ENCODE data around the gene ARHGAP44.

Gene ARHGAP44, protein sequence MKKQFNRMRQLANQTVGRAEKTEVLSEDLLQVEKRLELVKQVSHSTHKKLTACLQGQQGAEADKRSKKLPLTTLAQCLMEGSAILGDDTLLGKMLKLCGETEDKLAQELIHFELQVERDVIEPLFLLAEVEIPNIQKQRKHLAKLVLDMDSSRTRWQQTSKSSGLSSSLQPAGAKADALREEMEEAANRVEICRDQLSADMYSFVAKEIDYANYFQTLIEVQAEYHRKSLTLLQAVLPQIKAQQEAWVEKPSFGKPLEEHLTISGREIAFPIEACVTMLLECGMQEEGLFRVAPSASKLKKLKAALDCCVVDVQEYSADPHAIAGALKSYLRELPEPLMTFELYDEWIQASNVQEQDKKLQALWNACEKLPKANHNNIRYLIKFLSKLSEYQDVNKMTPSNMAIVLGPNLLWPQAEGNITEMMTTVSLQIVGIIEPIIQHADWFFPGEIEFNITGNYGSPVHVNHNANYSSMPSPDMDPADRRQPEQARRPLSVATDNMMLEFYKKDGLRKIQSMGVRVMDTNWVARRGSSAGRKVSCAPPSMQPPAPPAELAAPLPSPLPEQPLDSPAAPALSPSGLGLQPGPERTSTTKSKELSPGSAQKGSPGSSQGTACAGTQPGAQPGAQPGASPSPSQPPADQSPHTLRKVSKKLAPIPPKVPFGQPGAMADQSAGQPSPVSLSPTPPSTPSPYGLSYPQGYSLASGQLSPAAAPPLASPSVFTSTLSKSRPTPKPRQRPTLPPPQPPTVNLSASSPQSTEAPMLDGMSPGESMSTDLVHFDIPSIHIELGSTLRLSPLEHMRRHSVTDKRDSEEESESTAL

DNA sequence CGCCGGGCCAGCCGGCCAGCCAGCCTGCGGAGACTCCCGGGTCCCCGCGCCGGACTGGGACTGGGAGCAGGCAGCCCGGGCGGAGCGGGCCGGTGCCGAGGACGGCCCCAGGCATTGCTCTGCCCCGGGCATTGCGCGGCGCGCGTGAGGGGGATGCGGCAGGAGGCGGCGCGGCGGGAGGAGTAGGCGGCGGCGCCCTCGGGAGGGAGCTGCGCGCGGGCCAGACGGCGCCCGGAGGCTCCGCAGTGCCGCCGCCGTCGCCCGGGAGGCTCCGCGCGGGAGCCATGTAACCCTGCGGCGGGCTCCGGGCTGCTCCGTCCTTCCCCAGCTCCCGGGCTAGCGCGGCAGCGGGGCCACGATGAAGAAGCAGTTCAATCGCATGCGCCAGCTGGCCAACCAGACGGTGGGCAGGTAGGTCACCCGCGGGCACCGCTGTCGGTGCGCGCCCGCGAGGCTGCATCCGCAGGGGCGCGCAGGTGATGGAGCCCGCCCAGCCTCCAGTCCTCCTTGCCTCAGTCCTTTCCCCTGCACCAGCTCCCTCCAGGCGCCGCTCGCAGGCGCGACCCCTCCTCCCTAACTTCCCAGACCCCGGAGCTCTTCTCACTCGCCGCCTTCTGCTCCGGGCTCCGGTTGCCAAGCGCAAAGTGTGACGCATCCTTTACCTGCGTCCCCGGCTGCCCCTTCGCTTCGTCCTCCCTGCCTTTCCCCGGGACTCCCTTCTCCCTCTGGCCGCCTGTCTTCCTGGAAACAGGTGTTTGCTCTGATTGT lies at the start of gene ARHGAP44:
ARHGAP44 (plus strand) TSS at position 18 of the 768 bp plus-strand sequence; CDS start at position 359, 341 bp downstream.
- Histone ChIP-seq H3K4me1 (ENCODE audit: insufficient read depth, low read length, poor library complexity, severe bottlenecking) (no peaks in the 10 kb centered on the region), H3K9me3 (ENCODE audit: insufficient read depth, low read depth, low read length) (peaks cover 8% of the 10 kb centered on the region; the same call in 1 of the 2 replicates), H3K36me3 (ENCODE audit: insufficient read depth, low read length) (no peaks in the 10 kb centered on the region), H3K4me2 (ENCODE audit: low read depth, low read length, poor library complexity, severe bottlenecking) (no peak within 1 kb of the TSS), H2AFZ (ENCODE audit: low read length) (no peak within 1 kb of the TSS), H3F3A (ENCODE audit: low read depth) (no peaks in the 10 kb centered on the region), H3K9me2 (replicated peaks; ENCODE audit: low read depth, low read length) (no peaks in the 10 kb centered on the region), H3K9ac (ENCODE audit: low read depth, low read length, poor library complexity, severe bottlenecking) (no peak within 1 kb of the TSS), H3K79me2 (ENCODE audit: insufficient read depth, low read length) (no peaks in the 10 kb centered on the region), H3K4me3 (ENCODE audit: low read length, poor library complexity, severe bottlenecking) (no peak within 1 kb of the TSS), H4K20me1 (ENCODE audit: insufficient read depth, low read length, poor library complexity, severe bottlenecking) (no peaks in the 10 kb centered on the region), H3K27me3 (ENCODE audit: insufficient read depth, low read length, poor library complexity, severe bottlenecking) (no peaks in the 10 kb centered on the region)
- TF ChIP-seq CTCF (conservative IDR thresholded peaks at IDR 0.05; ENCODE audit: low read length): no peak
- TF ChIP-seq EZH2phosphoT487 (IDR thresholded peaks at IDR 0.05; ENCODE audit: borderline replicate concordance): no peak

- TF ChIP-seq CTCF (conservative IDR thresholded peaks at IDR 0.05; ENCODE audit: low read length): no peak
- no peak for TF ChIP-seq EZH2phosphoT487 (IDR thresholded peaks at IDR 0.05; ENCODE audit: borderline replicate concordance)
- Histone ChIP-seq H3F3A (ENCODE audit: low read depth) (no peaks in the 10 kb centered on the region), H4K20me1 (ENCODE audit: insufficient read depth, low read length, poor library complexity, severe bottlenecking) (no peaks in the 10 kb centered on the region), H3K27me3 (ENCODE audit: insufficient read depth, low read length, poor library complexity, severe bottlenecking) (no peaks in the 10 kb centered on the region), H3K9me3 (ENCODE audit: insufficient read depth, low read depth, low read length) (no peaks in the 10 kb centered on the region), H3K79me2 (ENCODE audit: insufficient read depth, low read length) (no peaks in the 10 kb centered on the region), H3K9me2 (replicated peaks; ENCODE audit: low read depth, low read length) (no peaks in the 10 kb centered on the region), H3K4me3 (ENCODE audit: low read length, poor library complexity, severe bottlenecking) (no peak overlapping the region), H3K9ac (ENCODE audit: low read depth, low read length, poor library complexity, severe bottlenecking) (no peak overlapping the region), H3K4me2 (ENCODE audit: low read depth, low read length, poor library complexity, severe bottlenecking) (no peak overlapping the region), H2AFZ (ENCODE audit: low read length) (no peak overlapping the region), H3K4me1 (ENCODE audit: insufficient read depth, low read length, poor library complexity, severe bottlenecking) (no peaks in the 10 kb centered on the region), H3K36me3 (ENCODE audit: insufficient read depth, low read length) (no peaks in the 10 kb centered on the region)
These were observed 49.8 kb upstream of the ARHGAP44 start for GRCh38 chr17:12739500-12739899.

DNA sequence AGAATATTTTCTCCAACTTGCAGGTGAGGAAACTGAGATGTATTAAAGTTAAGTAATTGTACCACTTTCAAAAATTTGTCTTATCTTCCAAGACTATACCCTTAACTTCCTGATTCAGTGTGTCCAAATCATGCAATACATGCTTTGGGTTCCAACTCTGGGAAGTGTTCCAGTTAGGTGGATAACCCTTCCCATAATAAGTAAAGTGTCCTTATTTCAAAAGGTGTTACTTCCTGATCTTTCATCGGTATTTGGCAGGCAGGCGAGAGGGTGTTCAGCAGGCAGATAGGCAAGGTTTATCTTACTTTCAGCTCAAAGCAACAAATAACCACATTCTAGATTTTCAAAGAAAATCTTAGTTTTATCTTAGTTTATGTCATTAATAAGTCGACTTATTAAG lies 46.3 kb upstream of the ARHGAP44 start:
- no peaks in the 10 kb centered on the region for H4K20me1 ChIP-seq (ENCODE audit: insufficient read depth, low read length, poor library complexity, severe bottlenecking)
- H3K79me2 ChIP-seq (ENCODE audit: insufficient read depth, low read length): no peaks in the 10 kb centered on the region
- H3K27me3 ChIP-seq (ENCODE audit: insufficient read depth, low read length, poor library complexity, severe bottlenecking): no peaks in the 10 kb centered on the region
- H3K9ac ChIP-seq (ENCODE audit: low read depth, low read length, poor library complexity, severe bottlenecking): no peak overlapping the region
- H3K9me3 ChIP-seq (ENCODE audit: insufficient read depth, low read depth, low read length): no peaks in the 10 kb centered on the region
- no peak overlapping the region for H2AFZ ChIP-seq (ENCODE audit: low read length)
- H3K4me1 ChIP-seq (ENCODE audit: insufficient read depth, low read length, poor library complexity, severe bottlenecking): no peaks in the 10 kb centered on the region
- no peak overlapping the region for H3K4me2 ChIP-seq (ENCODE audit: low read depth, low read length, poor library complexity, severe bottlenecking)
- H3F3A ChIP-seq (ENCODE audit: low read depth): no peaks in the 10 kb centered on the region
- H3K9me2 ChIP-seq (replicated peaks; ENCODE audit: low read depth, low read length): no peaks in the 10 kb centered on the region
- no peak overlapping the region for H3K4me3 ChIP-seq (ENCODE audit: low read length, poor library complexity, severe bottlenecking)
- no peak for TF ChIP-seq EZH2phosphoT487 (IDR thresholded peaks at IDR 0.05; ENCODE audit: borderline replicate concordance)
- no peak for TF ChIP-seq CTCF (conservative IDR thresholded peaks at IDR 0.05; ENCODE audit: low read length)
- no peaks in the 10 kb centered on the region for H3K36me3 ChIP-seq (ENCODE audit: insufficient read depth, low read length)
